ENCODE data around the gene LYZL4.

Gene LYZL4

GRCh38 chr3:42376344-42376798 lies 34.0 kb downstream of the LYZL4 start:
- in situ Hi-C loops (cut with HindIII; ENCODE audit: low sequenced_read_pairs), result no loop called here

- in situ Hi-C loops (cut with HindIII; ENCODE audit: low sequenced_read_pairs), result no loop called here
Measured at GRCh38 chr3:42375121-42375800, 35.1 kb downstream of the LYZL4 start.

GRCh38 chr3:42371776-42372175 lies 38.6 kb downstream of the LYZL4 start:
- in situ Hi-C loops (cut with HindIII; ENCODE audit: low sequenced_read_pairs), result no loop called here

GRCh38 chr3:42369832-42370231 lies 40.6 kb downstream of the LYZL4 start:
- in situ Hi-C loops (cut with HindIII; ENCODE audit: low sequenced_read_pairs), result no loop called here

- in situ Hi-C loops (cut with HindIII; ENCODE audit: low sequenced_read_pairs), result no loop called here
Measured at GRCh38 chr3:42369304-42369703, 41.1 kb downstream of the LYZL4 start.

GRCh38 chr3:42368861-42369260 lies 41.5 kb downstream of the LYZL4 start:
- in situ Hi-C loops (cut with HindIII; ENCODE audit: low sequenced_read_pairs), result no loop called here

GRCh38 chr3:42367903-42368302 lies 42.5 kb downstream of the LYZL4 start:
- in situ Hi-C loops (cut with HindIII; ENCODE audit: low sequenced_read_pairs), result no loop called here

GRCh38 chr3:42366550-42366949 lies 43.9 kb downstream of the LYZL4 start:
- in situ Hi-C loops (cut with HindIII; ENCODE audit: low sequenced_read_pairs), result no loop called here

GRCh38 chr3:42357335-42357734 lies 53.1 kb downstream of the LYZL4 start:
- in situ Hi-C loops (cut with HindIII; ENCODE audit: low sequenced_read_pairs), result no loop called here

GRCh38 chr3:42355612-42356011 lies 54.8 kb downstream of the LYZL4 start:
- in situ Hi-C loops (cut with HindIII; ENCODE audit: low sequenced_read_pairs), result no loop called here

GRCh38 chr3:42353631-42354030 lies 56.8 kb downstream of the LYZL4 start:
- in situ Hi-C loops (cut with HindIII; ENCODE audit: low sequenced_read_pairs), result no loop called here

GRCh38 chr3:42351207-42351606 lies 59.2 kb downstream of the LYZL4 start:
- in situ Hi-C loops (cut with HindIII; ENCODE audit: low sequenced_read_pairs), result no loop called here

- in situ Hi-C loops (cut with HindIII; ENCODE audit: low sequenced_read_pairs), result no loop called here
Measured at GRCh38 chr3:42349765-42350594, 60.4 kb downstream of the LYZL4 start.

- in situ Hi-C loops (cut with HindIII; ENCODE audit: low sequenced_read_pairs), result no loop called here
Measured at GRCh38 chr3:42347928-42348327, 62.5 kb downstream of the LYZL4 start.

Data from DLD1 (cell line).